SHP77 (cell line): ENCODE measurements around the gene CHN2.

Experiments used
- DNase-seq, 2 experiments: peaks; one replicate each; lab custom pipeline; 2025; lab: John Stamatoyannopoulos, UW

Gene CHN2

DNA sequence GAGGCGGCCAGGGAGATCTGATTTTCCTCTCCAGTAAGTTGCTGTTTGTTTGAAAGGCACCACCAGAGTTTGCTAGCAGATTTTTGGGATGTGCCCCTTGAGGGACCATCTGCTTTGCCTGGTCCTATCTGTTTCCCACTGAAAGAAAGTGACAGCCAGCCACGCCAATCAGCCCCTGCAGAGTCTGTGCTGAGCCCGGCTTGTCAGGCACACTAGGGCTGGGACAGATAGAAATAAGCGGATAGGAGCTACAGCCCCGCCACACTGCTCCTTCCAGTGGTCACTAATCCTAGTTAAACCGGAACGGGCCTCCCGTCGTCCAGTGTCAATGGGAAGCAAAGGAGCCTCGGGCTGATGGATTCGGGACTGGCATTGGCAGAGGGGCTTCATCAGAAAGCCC, 207.2 kb downstream of the CHN2 start:
- no peak for DNase-seq

DNA sequence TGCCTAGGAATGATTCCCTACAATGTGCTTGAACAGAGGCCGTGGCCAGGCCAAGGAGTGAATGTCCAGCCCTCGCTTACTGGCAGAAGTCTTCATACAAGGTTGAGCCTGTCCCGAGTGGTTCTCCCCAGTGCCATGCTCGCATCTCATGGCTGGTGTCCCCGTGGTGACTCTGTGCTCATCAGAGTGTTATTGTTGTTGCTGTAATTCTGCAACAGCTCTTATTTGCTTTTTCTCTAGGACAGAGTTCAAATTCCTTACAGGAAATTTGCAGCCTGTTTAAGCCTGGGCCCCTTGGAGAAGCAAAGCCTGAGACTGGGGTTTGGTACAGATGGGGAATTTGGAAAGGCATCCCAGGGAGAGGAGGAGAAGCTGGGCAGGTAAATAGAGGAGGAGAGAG, 211.3 kb downstream of the CHN2 start:
- DNase-seq: no peak

DNA sequence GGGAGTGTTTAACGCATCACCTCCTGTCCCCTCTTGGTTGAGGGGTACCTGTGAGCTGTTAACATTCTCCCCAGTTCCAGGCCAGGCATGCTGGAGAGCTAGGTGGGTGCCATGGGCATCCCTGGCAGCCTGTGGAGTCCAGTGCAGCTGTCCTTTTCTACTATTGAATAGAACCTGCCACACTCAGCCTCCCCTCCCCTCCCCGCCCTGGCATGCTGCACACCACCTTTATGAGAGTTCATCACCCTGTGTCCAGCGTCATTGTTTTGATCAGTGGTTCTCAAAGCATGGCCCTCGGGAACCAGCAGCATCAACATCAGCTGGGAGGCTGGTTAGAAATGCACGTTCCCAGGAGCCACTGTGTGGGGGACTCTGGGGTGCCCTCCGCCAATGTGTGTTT, 211.8 kb downstream of the CHN2 start:
- no peak for DNase-seq

DNA sequence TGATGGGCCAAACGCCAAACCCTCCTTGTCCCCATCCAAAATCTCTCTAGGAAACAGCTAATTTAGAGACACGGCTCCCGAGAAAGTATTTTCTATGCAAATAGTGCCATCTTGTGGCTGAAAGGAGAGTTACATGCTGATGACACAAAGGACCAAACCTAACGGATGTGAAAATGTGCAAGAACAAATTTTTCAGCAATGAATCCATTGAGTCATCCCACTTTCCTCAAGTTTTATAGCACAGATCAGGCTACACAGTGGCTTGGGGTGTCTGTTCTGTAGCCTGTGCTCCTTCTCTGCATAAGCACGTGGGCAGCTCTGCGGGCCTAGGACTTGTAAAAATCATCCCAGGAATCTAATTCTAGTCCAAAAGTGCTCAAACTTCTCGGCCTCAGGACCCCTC, 214.3 kb downstream of the CHN2 start:
- peak; percentile 66 to 84 for DNase-seq

DNA sequence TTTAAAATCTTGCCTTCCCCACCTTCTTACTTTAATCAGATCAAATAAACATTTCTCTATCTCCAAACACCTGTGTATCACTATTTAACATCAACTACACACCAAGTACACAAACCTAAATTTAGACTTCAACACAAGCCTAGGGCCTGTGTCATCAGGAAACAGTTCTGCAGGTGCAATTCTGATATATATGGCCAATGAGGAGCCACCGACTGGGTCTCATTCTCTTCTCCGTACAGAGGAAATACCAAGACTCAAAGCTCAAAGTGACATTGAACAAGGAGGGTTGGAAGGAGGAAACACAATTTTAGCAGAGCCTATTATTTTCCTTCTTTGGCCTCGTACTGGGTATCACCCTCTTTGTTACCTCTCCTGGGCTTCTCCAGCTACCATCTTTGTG, 216.4 kb downstream of the CHN2 start:
- no peak for DNase-seq

DNA sequence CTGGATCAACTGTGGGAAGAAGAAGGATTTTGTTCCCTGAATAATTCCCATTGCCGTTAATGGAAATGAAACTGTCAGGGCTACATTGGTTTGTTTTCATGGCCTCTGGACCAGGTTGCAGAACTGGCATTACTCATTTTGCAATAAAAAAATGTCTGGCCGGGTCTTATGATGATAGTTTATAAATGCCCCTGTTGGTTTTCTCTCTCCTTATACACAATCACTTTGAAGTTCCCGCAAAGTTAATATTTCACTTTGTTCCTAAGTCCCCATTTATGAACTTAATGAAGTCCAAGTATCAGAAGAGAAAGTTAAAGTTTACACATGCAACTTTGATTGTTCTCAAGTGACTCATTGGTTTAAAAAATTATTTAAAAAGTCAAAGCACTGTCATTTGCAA, 218.3 kb downstream of the CHN2 start:
- DNase-seq: no peak

DNA sequence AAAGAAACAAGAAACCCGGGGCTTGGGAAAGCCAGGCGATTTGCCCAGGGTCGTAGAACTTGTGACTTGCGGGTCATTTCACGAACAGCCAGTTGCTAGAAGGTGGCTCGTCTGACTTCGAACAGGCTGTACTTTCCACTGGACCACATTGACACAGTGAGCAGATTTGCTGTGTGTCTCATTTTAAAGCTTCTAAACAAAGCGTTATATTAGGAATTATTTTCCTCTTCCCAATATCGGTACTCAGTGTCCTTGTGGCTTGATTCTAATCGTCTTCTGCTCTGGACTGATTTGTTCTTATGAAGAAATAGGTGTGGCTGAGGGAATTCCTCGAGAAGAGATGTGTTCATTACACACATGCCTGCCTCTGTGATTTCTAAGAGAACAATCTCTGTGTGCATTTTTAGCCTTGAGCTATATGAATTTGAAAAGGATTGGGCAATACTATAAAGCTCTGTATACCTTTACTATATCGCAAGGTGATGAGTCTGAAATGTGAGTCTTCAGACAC, 219.1 kb downstream of the CHN2 start:
- DNase-seq: no peak

DNA sequence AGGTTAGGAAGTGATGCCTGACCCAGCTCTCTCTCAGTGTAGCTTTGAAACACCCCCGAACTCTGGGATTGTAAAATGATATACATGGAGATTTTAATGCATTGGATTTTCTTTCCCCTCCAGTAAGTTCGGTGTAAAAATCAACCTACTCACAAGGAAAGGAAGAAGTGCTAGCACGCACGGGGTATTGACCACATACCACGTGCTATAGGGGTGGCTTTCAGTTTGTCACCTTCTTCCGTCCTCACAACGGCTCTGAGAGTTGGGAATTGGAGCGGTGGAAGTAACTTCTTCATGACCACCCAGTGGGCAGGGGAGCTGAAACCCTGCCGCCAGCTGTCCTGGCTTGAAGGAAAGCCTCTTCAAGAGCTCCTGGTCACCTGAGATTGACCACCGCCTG, 219.6 kb downstream of the CHN2 start:
- DNase-seq: no peak

DNA sequence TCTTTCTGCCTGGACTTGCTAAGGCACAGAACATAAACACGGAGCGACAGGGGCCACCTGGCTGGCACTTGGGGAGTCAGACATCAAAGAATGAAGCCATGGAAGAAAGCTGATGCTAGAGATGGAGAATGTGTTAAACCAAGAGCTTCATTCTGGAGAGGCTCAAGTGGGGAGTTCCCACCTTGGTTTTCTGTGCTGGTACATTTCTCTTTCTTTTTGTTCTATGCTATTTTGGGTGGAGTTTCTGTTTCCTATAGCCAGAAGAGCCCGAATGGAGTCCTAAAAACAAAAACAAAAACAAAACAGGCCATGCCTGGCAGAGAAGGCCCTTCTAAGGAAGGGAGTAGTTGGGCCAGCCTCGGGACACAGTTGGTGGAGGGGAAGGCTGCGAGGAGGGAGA, 220.6 kb downstream of the CHN2 start:
- no peak for DNase-seq

DNA sequence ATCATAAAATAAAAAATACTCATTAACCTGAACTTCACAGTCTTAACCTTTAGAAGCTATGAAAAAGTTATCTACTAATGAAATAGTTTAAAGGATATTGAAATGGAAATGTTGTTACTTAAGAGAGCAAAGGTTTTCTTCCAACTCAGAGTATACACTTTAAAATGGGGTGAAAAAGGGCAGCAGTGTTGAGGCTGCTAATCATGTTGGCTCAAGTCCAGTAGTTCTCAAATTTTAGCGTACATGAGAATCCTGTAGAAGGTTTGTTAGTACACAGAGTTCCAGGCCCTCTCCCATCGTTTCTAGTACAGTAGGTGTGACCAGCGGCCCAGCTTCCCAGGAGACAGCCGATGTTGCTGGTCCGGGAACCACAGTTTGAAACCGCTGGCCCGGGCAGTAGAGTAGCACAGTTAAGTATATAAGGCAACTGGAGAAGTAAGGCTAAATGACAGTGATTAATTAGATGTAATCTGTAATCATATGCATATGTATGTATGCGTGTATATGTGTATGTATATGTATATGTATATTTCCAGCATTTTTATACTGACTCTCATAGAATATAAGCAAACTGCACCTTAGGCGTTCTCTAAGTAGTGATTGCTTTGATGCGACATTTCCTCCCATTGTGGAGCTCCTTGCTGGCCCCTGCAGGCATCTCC, 221.8 kb downstream of the CHN2 start:
- no peak for DNase-seq

DNA sequence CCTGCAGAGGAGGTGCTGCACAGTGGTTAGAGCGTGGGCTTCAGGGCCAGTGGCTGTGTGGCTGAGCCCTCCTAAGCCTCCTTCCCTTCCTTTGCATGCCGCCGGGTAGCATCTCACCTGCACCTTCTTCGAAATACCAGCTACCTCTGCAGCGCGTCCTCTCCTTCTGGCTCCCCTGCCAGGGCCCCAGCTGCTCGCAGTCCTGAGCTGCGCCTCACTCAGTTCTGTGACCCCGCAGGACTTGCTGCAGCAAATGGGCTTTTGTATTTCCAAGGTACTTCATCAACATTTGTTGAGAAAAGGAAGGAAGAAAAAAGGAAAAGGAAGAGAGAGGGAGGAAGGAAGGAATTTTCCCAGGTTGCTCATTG, 222.3 kb downstream of the CHN2 start:
- DNase-seq: no peak

DNA sequence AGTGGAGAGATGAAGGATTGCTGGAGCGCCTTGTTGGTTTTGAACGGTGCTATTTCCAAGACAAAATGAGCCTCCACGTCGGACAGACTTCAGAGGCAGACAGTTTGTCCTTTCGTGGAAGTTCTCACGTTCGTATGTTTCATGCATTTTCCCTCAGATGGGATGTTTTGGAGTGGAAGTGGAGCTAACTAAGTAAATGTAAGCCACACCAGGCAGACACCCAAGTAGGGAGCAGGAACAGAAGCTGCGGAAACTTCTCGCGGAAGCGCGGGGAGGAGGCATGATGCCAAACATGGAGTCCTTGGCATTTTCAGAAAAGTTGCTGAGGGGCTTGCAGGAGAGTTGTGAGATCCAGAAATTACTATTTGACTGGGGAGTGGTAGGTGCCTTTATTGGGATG, 223.5 kb downstream of the CHN2 start:
- no peak for DNase-seq

DNA sequence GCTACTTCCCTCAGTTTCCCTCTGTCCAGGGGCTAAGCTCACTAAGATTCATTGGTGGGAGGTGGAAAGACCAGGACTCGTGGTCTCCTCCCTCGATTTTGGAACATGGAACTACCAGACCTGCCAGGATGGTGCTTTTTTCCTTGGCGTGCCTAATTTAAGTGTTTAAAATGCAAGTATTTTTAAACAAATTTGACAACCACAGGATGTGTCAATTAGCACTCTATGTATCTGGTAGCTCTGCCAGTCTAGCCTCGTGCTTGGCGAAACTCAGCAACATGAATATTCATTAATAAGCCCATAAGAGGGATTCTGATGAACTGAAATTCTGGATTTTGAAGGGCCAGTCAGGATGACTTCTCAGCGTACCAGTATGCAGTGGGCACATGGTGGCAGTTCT, 224.1 kb downstream of the CHN2 start:
- no peak for DNase-seq

DNA sequence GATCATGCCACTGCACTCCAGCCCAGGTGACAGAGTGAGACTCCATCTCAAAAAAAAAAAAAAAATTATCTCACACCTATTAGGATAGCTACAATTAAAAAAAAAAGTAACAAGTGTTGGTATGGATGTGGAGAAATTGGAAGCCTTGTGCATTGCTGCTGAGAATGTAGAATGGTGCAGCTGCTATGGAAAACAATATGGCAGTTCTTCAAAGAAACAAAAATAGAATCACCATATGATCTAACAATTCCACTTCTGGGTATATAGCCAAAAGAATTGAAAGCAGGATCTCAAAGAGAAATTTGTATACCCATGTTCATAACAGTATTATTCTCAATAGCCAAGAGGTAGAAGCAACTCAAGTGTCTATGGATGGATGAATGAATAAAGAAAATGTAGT, 225.4 kb downstream of the CHN2 start:
- DNase-seq: no peak

DNA sequence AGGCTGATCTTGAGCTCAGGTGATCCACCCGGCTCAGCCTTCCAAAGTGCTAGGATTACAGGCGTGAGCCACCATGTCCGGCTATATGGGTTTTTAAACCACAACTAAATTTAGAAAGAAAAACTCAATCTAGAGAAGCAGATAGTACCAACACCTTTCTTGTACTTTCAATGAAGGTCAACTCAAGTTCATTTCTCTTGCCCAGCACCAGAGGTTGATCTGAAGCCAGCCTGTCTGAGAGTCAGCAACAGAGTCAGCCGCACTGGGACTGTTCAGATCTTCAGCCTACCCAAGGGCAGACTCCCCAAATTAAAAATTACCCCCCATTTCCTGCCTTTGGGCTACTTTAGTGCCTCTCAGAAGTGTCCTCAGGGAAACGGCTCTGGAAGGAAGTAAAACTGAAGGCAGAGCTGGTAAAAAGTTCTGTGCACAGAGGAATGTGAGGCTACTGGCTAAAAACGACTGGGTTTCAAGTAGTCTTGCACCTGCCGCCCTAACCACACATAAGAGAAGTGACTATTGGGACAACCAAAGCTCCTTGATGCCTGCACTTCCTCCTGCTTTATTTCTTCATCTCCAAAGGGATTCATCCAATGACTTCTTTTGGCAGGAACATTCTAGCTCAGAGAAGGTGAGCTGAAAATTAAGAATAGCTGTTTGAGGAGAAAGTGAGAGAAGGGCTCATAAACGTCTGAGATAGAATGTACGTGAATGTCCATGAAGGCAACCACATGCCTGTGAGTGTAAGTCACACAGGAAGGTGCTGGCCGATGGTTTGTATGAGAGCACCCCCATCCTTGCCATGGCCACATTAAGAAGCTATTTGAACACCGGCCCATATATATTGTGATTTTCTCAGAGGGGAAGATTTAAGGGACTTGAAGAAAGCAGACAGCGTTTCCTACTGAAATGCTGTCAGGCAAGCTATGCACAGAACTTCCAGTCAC, 226.7 kb downstream of the CHN2 start:
- no peak for DNase-seq

DNA sequence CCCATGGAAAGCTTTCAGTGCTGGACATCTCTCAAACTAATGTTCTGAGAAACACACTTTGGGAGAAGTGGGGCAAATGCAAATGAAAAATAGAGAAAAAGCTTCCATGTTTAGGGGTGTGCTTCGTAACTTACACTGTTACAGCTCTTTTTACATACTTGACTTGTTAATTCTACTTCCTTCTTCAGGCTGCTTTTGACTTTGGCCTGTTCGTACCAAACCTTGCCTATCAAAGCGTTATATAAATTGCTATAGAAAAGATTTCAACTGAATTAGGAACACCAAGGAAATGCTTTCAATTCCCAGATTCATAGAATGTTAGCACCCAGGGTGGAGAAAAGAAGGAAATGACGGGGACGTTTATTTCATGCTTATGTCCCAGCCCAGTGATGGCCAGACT, 228.3 kb downstream of the CHN2 start:
- no peak for DNase-seq

DNA sequence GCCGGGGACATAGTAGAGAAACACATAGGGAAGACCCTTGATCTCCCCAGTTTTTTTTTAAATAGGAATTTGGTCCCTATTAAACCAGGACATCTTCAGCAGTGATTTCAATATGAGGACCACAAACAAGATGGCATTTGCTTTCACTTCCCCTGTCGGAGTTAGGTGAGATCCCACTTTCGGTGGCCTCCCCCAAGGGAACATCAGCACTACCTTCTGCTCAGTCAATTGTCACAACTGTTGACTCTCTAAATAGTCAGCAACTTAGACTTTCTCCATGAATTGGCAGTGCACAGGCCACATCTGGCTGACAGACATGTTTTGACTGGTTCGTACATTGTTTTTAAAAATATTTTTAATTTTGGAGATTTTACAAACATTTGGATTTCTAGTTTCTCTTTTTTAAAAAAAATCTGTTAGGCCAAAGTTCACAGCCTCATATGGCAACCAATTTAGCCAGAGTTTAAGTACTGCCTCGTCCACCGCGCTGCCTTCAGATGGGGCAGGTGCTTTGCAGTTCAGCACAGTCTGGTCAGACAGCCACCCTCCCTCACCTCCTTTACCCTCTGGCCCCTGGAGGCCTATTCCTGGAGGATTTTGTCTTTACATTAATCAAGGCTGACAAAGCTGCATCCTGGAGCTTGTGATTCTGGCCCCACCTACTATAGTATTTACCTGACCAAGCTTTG, 229.9 kb downstream of the CHN2 start:
- DNase-seq: no peak

DNA sequence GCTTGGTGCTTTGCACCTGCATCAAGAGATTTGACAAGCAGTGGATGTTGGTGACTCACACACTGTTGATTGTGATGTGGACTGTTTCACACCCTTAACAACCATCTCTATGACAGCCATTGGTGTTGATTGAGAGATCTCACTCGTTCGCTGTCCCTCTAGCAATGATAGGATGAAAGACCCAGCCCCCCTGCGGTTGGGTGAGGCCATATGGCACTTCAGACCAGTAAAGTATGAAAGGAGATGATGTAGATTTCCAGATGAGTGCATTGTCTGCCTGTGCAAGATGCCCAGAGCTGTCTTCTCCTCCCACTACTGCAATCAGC, 230.4 kb downstream of the CHN2 start:
- DNase-seq: no peak

DNA sequence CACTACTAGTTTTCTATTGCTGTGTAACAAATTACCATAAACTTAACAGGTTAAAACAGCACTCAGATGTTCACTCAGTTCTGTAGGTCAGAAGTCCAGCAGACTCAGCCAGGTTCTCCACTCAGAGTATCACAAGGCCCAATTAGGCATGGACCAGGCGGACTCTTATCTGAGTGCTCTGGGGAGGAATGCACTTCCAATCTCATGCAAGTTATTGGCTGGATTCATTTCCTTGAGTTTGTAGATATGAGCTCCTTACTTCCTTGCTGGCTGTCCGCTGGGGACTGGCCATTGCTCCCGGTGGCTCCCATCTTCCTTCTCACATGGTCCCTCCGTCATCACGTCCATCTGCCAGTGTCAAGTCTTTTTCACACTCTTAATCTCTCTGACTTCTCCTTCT, 232.0 kb downstream of the CHN2 start:
- DNase-seq: no peak

DNA sequence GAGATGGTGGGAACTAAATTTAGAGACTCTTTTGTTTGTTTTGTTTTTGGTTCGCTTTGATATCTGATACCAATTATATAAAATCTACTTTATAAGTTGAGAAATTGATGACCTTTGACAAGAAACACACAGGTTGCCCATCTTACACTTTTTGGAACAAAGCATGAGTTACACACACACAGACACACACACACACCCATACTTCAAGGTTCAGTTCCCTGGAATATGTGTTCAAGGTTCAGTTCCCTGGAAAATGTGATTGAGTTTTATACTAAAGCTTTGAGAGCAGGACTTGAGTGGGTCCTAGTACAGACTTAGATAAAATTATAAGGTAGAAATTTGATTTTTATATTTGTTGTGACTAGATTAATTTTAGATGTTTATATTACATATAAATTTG, 234.8 kb downstream of the CHN2 start:
- DNase-seq: no peak

DNA sequence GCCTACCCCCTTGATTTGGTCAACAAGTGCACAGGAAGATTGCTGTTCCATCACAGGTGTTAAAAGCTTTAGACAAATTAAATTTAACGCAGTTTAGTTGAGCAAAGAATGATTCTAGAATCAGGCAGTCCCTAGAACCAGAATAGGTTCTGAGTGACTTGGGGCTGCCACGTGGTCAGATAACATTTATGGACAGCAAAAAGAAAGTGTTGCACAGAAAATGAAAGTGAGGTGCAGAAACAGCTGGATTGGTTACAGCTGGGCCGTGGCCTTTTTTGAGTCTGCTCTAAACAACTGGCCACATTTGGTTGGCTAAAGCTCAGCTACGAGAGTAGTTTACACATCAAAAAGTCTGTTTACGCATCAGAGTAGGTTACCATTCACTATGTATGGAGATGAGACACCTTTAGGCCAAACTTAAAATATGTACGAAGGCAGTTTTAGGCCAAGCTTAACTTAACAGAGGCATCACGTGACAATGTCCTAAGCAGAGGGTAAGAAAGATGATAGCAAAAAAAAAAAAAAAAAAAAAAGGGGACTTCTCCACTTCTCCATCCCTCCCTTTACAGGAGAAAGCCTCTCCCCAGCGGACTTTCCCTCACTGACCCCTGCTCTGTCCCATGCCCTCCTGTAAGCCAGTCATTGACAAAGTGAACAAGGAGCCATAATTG, 235.8 kb downstream of the CHN2 start:
- DNase-seq: no peak

DNA sequence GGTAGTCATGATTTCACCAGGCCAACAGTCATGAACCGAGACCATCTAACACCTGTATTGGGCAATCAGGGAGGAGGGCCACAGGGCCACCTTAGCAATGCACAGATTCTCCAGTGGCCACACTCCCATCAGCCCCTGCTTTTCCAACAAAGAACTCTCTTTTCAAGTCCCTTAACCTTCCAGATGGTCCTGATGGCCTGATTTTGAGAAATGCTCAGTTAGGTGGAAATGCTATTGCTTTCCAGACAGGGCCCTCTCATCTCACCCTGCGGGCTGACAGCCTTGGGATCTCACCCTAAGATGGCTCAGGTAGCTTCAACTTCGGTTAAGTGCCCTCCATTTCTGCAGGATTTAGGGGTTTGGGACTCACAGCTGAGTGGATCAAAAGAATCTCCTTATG, 237.1 kb downstream of the CHN2 start:
- DNase-seq: no peak

DNA sequence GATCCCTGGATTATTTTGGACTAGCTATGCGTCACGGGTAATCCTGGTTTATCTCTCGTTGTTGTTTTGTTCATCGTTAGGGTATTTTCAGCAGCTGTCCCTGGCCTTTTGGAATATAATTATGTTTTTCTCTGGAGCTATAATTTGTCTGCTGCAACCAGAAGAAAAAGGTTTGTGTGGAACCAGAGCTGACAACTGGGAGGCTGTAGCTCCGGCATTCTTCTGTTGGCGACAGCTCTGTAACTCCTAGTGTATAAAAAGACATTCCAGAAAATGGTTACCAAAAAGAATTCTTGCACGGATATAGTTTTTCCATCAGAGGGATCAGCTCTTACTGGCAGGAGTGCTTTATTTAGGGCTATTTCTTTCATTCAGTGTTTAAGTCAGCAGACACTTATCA, 238.1 kb downstream of the CHN2 start:
- no peak for DNase-seq
